GM18505 (cell line): ENCODE results near the gene ALCAM.
A peak's percentile ranks its signal among the peaks of the same experiment; 100 is the strongest.

ENCODE experiments used
- ATAC-seq: cut with Tn5 transposase; IDR thresholded peaks from one replicate; pipeline ENCODE4 v1.9.1; 2021; ENCODE audit not compliant: unreplicated experiment
- POLR2A ChIP-seq: IDR thresholded peaks from 4 replicates; pipeline ENCODE4 v1.6.1; 2011; ENCODE audit warnings: borderline replicate concordance; ENCODE audit not compliant: insufficient read depth, insufficient read length; ENCODE audit errors: extremely low read depth

ALCAM gene

GRCh38 chr3:105366326-105367062 is at the start of gene ALCAM:
Gene ALCAM, plus strand, starts transcription at chr3:105366909.
- TF ChIP-seq POLR2A, result peak; percentile 65
- peak; percentile 59 for ATAC-seq

- no peak for ATAC-seq
- no peak for TF ChIP-seq POLR2A
These were observed 48.9 kb upstream of the ALCAM start for GRCh38 chr3:105317841-105318240.

GRCh38 chr3:105322570-105323273 is 44.0 kb upstream of the ALCAM start:
- no peak for TF ChIP-seq POLR2A
- peak; percentile 89 for ATAC-seq

- no peak for TF ChIP-seq POLR2A
- peak; percentile 43 for ATAC-seq
These were observed 43.5 kb upstream of the ALCAM start for GRCh38 chr3:105323274-105323599.

- ATAC-seq, result no peak
- TF ChIP-seq POLR2A, result no peak
These were observed 41.8 kb upstream of the ALCAM start for GRCh38 chr3:105324951-105325350.

- TF ChIP-seq POLR2A, result no peak
- ATAC-seq, result no peak
These were observed 38.9 kb upstream of the ALCAM start for GRCh38 chr3:105327662-105328337.

- no peak for TF ChIP-seq POLR2A
- ATAC-seq, result no peak
These were observed 38.4 kb upstream of the ALCAM start for GRCh38 chr3:105328338-105328730.

- no peak for TF ChIP-seq POLR2A
- no peak for ATAC-seq
These were observed 33.7 kb upstream of the ALCAM start for GRCh38 chr3:105332961-105333360.

- TF ChIP-seq POLR2A, result no peak
- peak; percentile 88 for ATAC-seq
These were observed 32.4 kb upstream of the ALCAM start for GRCh38 chr3:105334138-105334882.

GRCh38 chr3:105339946-105340345 is 26.8 kb upstream of the ALCAM start:
- ATAC-seq, result no peak
- no peak for TF ChIP-seq POLR2A

- no peak for TF ChIP-seq POLR2A
These were observed 22.7 kb upstream of the ALCAM start for GRCh38 chr3:105343991-105344390.

GRCh38 chr3:105345156-105345555 is 21.6 kb upstream of the ALCAM start:
- no peak for TF ChIP-seq POLR2A
- ATAC-seq, result no peak

More at GRCh38 chr3:105343991-105344390, 22.7 kb upstream of the ALCAM start:
- no peak for ATAC-seq
